ENCODE measurements around the gene LRRC4C. TPM values are rescaled to one million over a fixed set of nuclear protein-coding genes. Genes with fewer than 3 reads are reported as not detected.

The LRRC4C gene
- total RNA-seq, 1 experiment from 2014 or later, result not detected

- TF ChIP-seq CTCF (IDR thresholded peaks at IDR 0.05; ENCODE audit: unreplicated experiment), result no peak
- CTCF ChIA-PET, result no interaction called here
- Mint-ChIP-seq H3K4me3 (ENCODE audit: low read depth, unreplicated experiment) (no peak overlapping the region), H3K27me3 (ENCODE audit: unreplicated experiment) (no peaks in the 10 kb centered on the region), H3K27ac (ENCODE audit: unreplicated experiment) (no peak overlapping the region), H3K4me1 (ENCODE audit: low read depth, unreplicated experiment) (no peaks in the 10 kb centered on the region), H3K9me3 (ENCODE audit: low read depth, unreplicated experiment) (peaks cover 20% of the 10 kb centered on the region), H3K36me3 (ENCODE audit: insufficient read depth, unreplicated experiment) (no peaks in the 10 kb centered on the region)
- intact Hi-C loops (cut with micrococcal nuclease; ENCODE audit: unreplicated experiment), result no loop called here
- no peak for DNase-seq
- no TSS peak for BruUV-seq (replicated peaks)
Measured at GRCh38 chr11:40119661-40120060, 1339.8 kb downstream of the LRRC4C start.

- Mint-ChIP-seq H3K9me3 (ENCODE audit: low read depth, unreplicated experiment) (peaks cover 18% of the 10 kb centered on the region), H3K36me3 (ENCODE audit: insufficient read depth, unreplicated experiment) (no peaks in the 10 kb centered on the region), H3K4me1 (ENCODE audit: low read depth, unreplicated experiment) (no peaks in the 10 kb centered on the region), H3K27me3 (ENCODE audit: unreplicated experiment) (no peaks in the 10 kb centered on the region), H3K4me3 (ENCODE audit: low read depth, unreplicated experiment) (no peak overlapping the region), H3K27ac (ENCODE audit: unreplicated experiment) (no peak overlapping the region)
- intact Hi-C loops (cut with micrococcal nuclease; ENCODE audit: unreplicated experiment), result no loop called here
- no TSS peak for BruUV-seq (replicated peaks)
- CTCF ChIA-PET, result no interaction called here
- no peak for TF ChIP-seq CTCF (IDR thresholded peaks at IDR 0.05; ENCODE audit: unreplicated experiment)
- DNase-seq, result no peak
Measured at GRCh38 chr11:40118780-40119179, 1340.7 kb downstream of the LRRC4C start.

- H3K9me3 Mint-ChIP-seq (ENCODE audit: low read depth, unreplicated experiment), result peaks cover 18% of the 10 kb centered on the region
- no peaks in the 10 kb centered on the region for H3K36me3 Mint-ChIP-seq (ENCODE audit: insufficient read depth, unreplicated experiment)
- H3K4me1 Mint-ChIP-seq (ENCODE audit: low read depth, unreplicated experiment), result no peaks in the 10 kb centered on the region
- intact Hi-C loops (cut with micrococcal nuclease; ENCODE audit: unreplicated experiment), result no loop called here
- DNase-seq, result no peak
- H3K27ac Mint-ChIP-seq (ENCODE audit: unreplicated experiment), result no peak overlapping the region
- no peaks in the 10 kb centered on the region for H3K27me3 Mint-ChIP-seq (ENCODE audit: unreplicated experiment)
- no TSS peak for BruUV-seq (replicated peaks)
- H3K4me3 Mint-ChIP-seq (ENCODE audit: low read depth, unreplicated experiment), result no peak overlapping the region
- CTCF ChIA-PET, result no interaction called here
- TF ChIP-seq CTCF (IDR thresholded peaks at IDR 0.05; ENCODE audit: unreplicated experiment), result no peak
Measured at GRCh38 chr11:40118026-40118425, 1341.4 kb downstream of the LRRC4C start.

- H3K27ac Mint-ChIP-seq (ENCODE audit: unreplicated experiment), result no peak overlapping the region
- CTCF ChIA-PET, result no interaction called here
- H3K4me1 Mint-ChIP-seq (ENCODE audit: low read depth, unreplicated experiment), result no peaks in the 10 kb centered on the region
- H3K27me3 Mint-ChIP-seq (ENCODE audit: unreplicated experiment), result no peaks in the 10 kb centered on the region
- H3K9me3 Mint-ChIP-seq (ENCODE audit: low read depth, unreplicated experiment), result peaks cover 12% of the 10 kb centered on the region
- H3K36me3 Mint-ChIP-seq (ENCODE audit: insufficient read depth, unreplicated experiment), result no peaks in the 10 kb centered on the region
- no peak overlapping the region for H3K4me3 Mint-ChIP-seq (ENCODE audit: low read depth, unreplicated experiment)
- no TSS peak for BruUV-seq (replicated peaks)
- TF ChIP-seq CTCF (IDR thresholded peaks at IDR 0.05; ENCODE audit: unreplicated experiment), result no peak
- DNase-seq, result no peak
- intact Hi-C loops (cut with micrococcal nuclease; ENCODE audit: unreplicated experiment), result no loop called here
Measured at GRCh38 chr11:40104941-40105550, 1354.4 kb downstream of the LRRC4C start.
